Superior temporal gyrus (tissue), 1 donor: Measurements from ENCODE around the gene CKLF.

ENCODE experiments used
- DNase-seq: peaks from one replicate; pipeline ENCODE4 v3.0.0-alpha.2; 2016; ENCODE audit errors: extremely low spot score

The CKLF gene

GRCh38 chr16:66517586-66518263 lies 34.7 kb upstream of the CKLF start:
- DNase-seq, result no peak

DNA sequence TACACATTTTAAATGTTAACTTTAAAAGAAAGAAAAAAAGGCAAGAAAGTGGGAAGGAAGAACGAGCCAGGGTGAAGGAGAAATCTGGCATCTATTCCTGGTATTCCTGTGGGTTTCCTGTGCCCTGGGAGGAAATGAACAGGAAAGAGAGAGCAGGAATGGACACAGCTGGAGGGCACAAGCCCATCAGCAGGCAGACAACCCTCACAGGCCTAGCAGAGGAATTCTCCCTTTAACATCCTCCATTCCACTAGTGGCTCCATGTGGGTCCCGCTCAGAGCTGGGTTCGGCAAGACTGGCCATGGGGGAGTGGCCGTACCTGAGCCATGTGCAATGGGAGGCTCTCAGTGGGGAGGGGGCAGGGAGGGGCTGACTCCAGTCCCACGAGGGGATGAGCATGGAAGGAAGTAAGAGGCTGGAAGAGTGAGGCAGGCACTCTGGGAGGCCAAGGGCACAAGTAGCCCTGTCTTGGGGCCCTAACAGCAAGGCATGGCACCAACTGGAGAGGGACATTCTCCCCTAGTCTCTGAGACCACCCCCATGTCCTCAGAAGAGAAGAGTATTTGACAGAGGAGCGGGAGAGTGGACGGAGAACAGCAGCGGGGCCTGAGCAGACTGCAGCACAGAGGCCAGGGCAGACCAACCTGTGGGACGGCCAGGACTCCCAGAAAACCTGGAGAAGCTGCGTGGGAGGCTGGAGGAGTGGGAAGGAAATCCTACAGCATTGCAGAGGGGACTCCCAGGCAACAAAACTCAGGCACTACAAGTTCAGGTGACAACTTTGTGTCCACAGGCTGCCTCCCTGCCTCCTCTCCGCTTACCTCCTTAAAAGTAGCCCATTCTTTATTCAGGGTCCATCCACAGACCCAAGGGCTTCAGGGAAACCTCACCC lies 32.6 kb upstream of the CKLF start:
- DNase-seq, result no peak

DNA sequence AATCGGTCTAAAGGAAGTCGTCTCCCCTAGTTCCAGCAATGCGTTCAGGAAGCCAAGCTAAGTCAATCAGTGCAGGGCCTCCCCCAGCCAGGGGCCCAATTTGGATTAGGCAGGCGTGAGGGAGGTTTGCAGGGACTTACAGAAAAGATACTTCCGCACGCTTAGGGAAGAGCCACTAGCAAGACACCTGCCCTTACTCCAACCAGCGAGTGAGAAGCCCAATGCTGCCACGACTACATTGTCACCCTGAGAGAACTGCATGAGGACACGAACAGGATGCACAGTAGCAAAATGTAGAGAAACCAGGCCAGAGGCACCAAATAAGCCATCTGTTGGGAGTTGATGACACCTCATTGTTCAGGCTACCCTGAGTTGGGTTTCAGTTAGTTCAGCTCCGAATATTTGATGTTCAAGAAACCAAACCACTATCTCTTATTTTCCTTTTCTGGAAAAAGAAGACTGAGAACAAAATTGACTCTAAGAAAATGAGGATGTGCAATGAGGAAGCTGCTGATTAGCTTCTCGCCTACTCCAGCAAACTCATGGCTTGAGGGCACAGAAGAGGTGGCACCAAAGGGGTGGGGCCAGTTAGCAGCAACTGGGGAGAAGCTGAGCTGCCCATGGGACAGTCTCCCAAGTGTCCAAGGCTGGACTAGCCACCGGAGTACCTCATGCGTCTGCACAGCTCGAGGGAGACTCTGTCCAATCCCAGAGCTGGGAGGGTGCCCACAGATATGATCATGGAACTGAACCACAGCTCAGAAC lies 31.8 kb upstream of the CKLF start:
- no peak for DNase-seq

GRCh38 chr16:66521252-66521713 lies 31.1 kb upstream of the CKLF start:
- no peak for DNase-seq

DNA sequence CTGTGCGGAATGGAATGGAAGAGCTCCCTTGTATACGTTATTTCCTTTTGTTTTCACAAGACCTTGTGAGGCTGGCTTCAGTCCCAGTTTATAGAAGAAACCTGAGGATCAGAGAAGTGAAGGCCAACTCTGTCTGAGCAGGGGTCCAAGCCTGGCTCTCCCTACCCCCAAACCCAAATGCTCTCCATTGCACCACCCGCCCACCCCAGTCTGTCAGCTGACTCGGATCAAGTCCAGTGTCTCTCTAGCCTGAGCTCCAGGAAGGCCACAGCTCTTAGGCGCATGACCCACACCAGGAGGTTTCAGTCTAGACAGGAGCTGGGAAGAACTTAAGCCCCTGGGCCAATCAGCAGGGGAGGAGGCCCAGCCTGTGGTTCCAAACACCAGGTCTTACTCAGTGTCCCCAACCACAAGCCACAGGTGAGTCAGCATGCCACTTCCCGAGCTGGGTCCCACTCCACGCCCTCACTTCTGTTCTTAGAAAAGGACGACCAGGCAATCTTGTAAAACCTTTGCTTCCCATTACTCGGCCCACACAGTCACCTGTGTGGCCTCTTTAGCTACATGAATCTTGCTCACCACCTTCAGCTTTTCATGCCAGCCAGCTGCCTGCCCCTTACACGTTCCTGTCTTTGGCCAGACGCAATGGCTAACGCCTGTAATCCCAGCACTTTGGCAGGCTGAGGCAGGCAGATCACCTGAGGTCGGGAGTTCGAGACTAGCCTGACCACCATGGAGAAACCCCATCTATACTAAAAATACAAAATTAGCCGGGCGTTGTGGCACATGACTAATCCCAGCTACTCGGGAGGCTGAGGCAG lies 30.2 kb upstream of the CKLF start:
- DNase-seq, result no peak

DNA sequence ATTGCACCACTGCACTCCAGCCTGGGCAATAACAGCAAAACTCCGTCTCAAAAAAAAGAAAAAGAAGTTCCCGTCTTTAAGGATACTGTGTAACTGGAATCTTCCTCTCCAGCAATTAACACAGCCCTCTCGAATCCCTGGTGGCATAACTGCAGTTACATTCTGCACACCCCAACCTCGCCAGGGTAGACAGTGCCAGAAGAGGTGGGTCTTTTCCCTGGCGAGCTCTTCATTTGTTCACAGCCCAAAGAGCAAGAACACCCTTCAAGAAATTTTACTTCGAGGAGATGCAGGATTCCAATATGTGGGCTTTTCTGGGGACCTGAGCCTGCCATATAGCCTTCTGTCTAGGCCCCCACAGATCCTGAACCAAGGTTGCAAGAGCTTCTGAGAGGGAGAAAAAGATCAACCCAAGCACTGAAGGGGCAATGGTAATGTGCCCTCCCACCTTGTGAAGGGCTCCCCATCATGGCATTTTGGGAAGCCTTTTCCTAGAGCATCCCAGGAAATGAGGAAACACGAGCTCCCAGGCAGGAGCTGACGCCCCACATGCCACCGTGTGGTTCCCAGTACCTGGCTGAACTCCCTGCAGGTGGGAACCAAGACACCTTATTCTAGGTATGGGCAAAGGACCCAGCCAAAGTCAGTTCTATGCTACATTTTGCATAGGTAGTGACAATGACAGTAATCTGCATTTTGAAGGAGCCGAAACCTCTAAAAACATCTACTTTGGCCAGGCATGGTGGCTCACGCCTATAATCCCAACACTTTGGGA lies 29.4 kb upstream of the CKLF start:
- no peak for DNase-seq

DNA sequence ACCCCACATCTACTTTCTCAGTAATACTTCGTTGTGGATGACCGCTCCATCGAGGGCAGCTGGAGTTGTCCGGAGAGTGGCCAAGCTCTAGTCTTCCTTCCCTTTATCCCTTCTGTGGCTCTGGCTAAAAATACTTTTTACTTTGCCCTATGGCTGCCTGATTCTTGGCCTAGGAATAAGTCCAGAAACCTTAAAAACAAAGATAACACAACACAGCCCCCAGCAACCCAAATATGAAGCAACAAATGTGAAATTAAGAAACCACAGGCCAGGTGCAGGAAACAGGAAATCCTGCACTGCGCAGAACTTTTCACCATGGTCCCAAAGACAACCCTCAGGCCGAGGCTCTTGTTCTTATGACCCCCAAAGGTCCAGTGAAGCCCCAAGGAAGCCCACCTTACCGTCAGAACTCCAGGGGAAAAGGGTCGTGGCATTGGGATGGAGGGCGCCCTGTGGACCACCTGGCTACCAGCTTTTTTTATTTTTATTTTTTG lies 28.5 kb upstream of the CKLF start:
- DNase-seq, result no peak

DNA sequence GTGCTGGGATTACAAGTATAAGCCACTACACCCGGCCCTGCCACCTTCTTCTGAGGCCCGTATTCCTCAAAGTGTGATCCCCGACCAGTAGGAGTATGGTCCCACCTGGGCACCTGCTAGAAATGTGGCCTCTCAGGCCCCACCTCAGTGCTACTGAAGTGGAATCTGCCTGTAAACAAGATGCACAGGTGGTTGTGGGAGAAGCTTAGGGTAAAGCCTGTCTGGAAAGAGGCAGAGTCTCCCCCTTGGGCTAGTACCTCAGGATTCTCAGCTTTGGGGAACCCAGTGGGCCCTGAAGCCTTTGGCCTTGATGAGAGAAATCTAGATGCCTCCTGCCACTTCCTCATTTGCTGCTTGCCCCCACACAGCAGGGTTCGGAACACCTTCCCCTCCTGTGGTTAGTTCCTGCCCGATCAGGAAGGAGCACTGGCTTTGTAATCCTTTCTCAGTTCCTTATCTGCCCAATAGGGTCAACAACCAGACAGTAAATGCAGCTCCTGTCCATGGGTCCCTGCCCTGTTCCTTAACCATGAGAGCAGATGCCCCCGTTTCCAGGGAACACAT lies 27.7 kb upstream of the CKLF start:
- no peak for DNase-seq

GRCh38 chr16:66525396-66526180 lies 26.8 kb upstream of the CKLF start:
- no peak for DNase-seq

- no peak for DNase-seq
Observed at GRCh38 chr16:66528294-66528693, 24.1 kb upstream of the CKLF start.

GRCh38 chr16:66529475-66529874 lies 22.9 kb upstream of the CKLF start:
- DNase-seq, result no peak

- DNase-seq, result no peak
Observed at GRCh38 chr16:66534376-66534799, 18.0 kb upstream of the CKLF start.

- no peak for DNase-seq
Observed at GRCh38 chr16:66536525-66536924, 15.9 kb upstream of the CKLF start.

- no peak for DNase-seq
Observed at GRCh38 chr16:66537236-66537635, 15.1 kb upstream of the CKLF start.

GRCh38 chr16:66538910-66539309 lies 13.5 kb upstream of the CKLF start:
- no peak for DNase-seq

DNA sequence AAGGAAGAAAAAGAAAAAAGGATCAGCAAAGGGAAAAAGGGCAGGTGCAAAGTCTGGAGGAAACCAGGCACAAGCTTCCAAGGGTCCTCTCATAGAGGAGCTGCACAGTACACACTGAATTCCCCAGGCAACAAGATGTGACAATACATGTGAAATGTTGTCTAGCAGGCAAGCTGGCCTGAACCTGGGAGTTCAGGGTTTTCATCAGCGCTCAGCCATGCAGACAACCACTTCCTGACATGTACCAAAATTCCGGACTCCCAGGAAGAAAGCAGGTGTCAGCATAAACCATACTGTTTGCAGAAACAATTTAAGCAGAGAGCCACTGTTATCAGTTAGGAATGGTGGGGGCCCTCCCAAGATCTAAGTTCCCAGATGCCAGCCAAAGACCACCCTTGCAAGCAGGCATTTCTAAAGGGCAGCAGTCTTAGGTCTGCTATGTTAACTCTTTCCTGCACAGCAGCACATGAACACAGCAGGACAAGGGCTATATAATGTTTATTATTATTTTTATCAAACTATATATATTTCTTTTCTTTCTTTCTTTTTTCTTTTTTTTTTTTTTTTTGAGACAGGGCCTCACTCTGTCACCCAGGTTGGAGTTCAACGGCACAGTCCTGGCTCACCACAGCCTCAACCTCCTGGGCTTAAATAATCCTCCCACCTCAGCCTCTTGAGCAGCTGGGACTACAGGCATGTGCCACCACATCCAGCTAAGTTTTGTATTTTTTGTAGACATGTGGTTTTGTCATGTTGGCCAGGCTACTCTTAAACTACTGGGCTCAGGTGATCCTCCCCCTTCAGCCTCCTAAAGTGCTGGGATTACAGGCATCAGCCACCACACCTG lies 12.5 kb upstream of the CKLF start:
- DNase-seq, result no peak

DNA sequence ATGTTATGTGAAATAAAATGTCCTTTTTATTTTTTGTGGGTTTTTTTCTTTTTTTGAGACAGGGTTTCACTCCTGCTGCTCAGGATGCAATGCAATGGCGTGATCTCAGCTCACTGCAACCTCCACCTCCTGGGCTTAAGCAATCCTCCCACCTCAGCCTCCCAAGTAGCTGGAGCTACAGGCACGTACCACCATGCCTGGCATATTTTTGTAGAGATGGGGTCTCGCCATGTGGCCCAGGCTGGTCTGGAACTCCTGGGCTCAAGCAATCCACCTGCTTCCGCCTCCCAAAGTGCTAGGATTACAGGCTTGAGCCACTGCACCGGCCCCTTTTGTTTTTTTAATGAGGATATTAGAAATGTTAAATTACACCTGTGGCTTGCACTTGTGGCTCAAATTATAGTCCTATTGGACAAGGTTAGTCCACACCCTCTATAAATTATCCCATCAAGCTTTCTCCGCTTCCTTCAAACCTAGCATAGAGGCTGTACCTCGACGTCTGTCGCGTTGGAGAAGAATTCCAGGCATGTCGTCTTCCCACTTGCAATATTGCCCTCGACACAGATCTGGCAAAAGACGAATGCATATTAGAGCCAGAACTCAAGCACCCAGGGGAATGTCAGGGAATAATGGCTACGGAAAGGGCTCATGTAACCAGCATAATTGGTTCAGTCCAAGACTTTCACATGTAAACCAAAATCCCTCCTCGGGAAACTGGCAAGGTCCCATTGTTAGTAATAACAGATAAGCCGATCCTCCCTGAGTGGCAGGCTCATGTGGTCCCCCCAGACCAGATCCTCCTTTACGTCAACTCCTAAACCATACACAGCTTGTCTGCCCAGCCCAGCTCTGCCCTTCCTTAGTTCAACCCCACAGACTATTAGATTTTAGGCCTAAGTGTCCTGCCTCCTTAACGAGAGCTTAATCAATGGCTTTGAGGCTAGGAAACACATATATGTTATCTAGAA lies 10.7 kb upstream of the CKLF start:
- DNase-seq, result no peak
